AG04450 (cell line): ENCODE results near the gene NLGN4X. TPM values are rescaled to one million over a fixed set of nuclear protein-coding genes. Genes with fewer than 3 reads are reported as not detected.

ENCODE experiments used
- CTCF ChIA-PET: fragments of 300-600, 350-600 bp; formaldehyde crosslinking; extraction: SDS; loops from one replicate; lab custom pipeline; 2022; ENCODE audit warnings: antibody characterized with exemption, inconsistent platforms; lab: Charles Lee
- POLR2A ChIA-PET: fragments of 350-600 bp; formaldehyde crosslinking; extraction: SDS; loops from one replicate; lab custom pipeline; 2021; ENCODE audit warnings: antibody characterized with exemption, inconsistent platforms; lab: Yijun Ruan, JAX
- DNase-seq: peaks from one replicate; pipeline ENCODE4 v3.0.0-alpha.2; 2011; ENCODE audit warnings: low read depth, low spot score
- H3K27ac ChIP-seq: one replicate; pipeline ENCODE4 v1.5.1; 2012; ENCODE audit warnings: low read depth, low read length, control low read depth
- H3K27me3 ChIP-seq: one replicate; pipeline ENCODE4 v1.6.0; 2012; ENCODE audit warnings: low read length; ENCODE audit not compliant: control insufficient read depth, insufficient read depth
- H3K4me3 ChIP-seq: 2 replicates; pipeline ENCODE4 v1.5.1; 2011; ENCODE audit warnings: mild to moderate bottlenecking, low read depth, low read length, control low read depth
- H3K9me3 ChIP-seq: 2 replicates; pipeline ENCODE4 v1.5.1; 2012; ENCODE audit warnings: low read length; ENCODE audit not compliant: control insufficient read depth, insufficient read depth
- polyA plus RNA-seq: library from polyadenylated mRNA; depleted of rRNA; stranded (reverse); fragments of >200 nt; gene quantifications from 2 replicates; pipeline ENCODE4 v1.2.3, GENCODE V29; 2011
- TF ChIP-seq, protein P1 (sequence below): IDR thresholded peaks from 2 replicates; pipeline ENCODE4 v1.5.1; 2011; ENCODE audit warnings: low read depth, low read length, control low read depth, inconsistent platforms

NLGN4X gene
- polyA plus RNA-seq, 1 experiment = not detected

GRCh38 chrX:6005856-6006255, 222.8 kb downstream of the NLGN4X start:
- TF ChIP-seq, protein P1, sequence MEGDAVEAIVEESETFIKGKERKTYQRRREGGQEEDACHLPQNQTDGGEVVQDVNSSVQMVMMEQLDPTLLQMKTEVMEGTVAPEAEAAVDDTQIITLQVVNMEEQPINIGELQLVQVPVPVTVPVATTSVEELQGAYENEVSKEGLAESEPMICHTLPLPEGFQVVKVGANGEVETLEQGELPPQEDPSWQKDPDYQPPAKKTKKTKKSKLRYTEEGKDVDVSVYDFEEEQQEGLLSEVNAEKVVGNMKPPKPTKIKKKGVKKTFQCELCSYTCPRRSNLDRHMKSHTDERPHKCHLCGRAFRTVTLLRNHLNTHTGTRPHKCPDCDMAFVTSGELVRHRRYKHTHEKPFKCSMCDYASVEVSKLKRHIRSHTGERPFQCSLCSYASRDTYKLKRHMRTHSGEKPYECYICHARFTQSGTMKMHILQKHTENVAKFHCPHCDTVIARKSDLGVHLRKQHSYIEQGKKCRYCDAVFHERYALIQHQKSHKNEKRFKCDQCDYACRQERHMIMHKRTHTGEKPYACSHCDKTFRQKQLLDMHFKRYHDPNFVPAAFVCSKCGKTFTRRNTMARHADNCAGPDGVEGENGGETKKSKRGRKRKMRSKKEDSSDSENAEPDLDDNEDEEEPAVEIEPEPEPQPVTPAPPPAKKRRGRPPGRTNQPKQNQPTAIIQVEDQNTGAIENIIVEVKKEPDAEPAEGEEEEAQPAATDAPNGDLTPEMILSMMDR = no peak
- CTCF ChIA-PET = no interaction called here
- no peaks in the 10 kb centered on the region for H3K27me3 ChIP-seq
- DNase-seq = no peak
- H3K9me3 ChIP-seq = peaks cover 4% of the 10 kb centered on the region
- POLR2A ChIA-PET = no interaction called here
- H3K27ac ChIP-seq = no peak overlapping the region
- no peak overlapping the region for H3K4me3 ChIP-seq

GRCh38 chrX:6004529-6004928, 224.1 kb downstream of the NLGN4X start:
- Histone ChIP-seq H3K4me3 (no peak overlapping the region), H3K9me3 (peaks cover 4% of the 10 kb centered on the region), H3K27me3 (no peaks in the 10 kb centered on the region), H3K27ac (no peak overlapping the region)
- no peak for DNase-seq
- ChIA-PET CTCF (no interaction called here), POLR2A (no interaction called here)
- TF ChIP-seq, protein P1 = no peak

GRCh38 chrX:6002056-6002455, 226.6 kb downstream of the NLGN4X start:
- no peak overlapping the region for H3K27ac ChIP-seq
- peaks cover 4% of the 10 kb centered on the region for H3K9me3 ChIP-seq
- H3K27me3 ChIP-seq = no peaks in the 10 kb centered on the region
- H3K4me3 ChIP-seq = no peak overlapping the region
- ChIA-PET POLR2A (no interaction called here), CTCF (no interaction called here)
- DNase-seq = no peak
- TF ChIP-seq, protein P1 = no peak

- TF ChIP-seq, protein P1 = no peak
- Histone ChIP-seq H3K27ac (no peak overlapping the region), H3K4me3 (no peak overlapping the region), H3K9me3 (peaks cover 3% of the 10 kb centered on the region), H3K27me3 (no peaks in the 10 kb centered on the region)
- no peak for DNase-seq
- POLR2A ChIA-PET = no interaction called here
- CTCF ChIA-PET = no interaction called here
These were observed 229.8 kb downstream of the NLGN4X start for GRCh38 chrX:5998901-5999300.

- Histone ChIP-seq H3K9me3 (no peaks in the 10 kb centered on the region; the same call in 1 of the 2 replicates), H3K27ac (no peak overlapping the region), H3K4me3 (no peak overlapping the region), H3K27me3 (no peaks in the 10 kb centered on the region)
- ChIA-PET POLR2A (no interaction called here), CTCF (no interaction called here)
- TF ChIP-seq, protein P1 = no peak
- DNase-seq = no peak
These were observed 230.2 kb downstream of the NLGN4X start for GRCh38 chrX:5998456-5998855.
